Tongue (tissue), 2 donors: Measurements from ENCODE around the gene KIAA1217. TPM values are rescaled to one million over a fixed set of nuclear protein-coding genes. Genes with fewer than 3 reads are reported as not detected.

ENCODE experiments used
- DNase-seq: peaks from one replicate; pipeline ENCODE4 v3.0.0-alpha.2; 2015
- total RNA-seq: library from RNA; depleted of rRNA; stranded (reverse); fragments of >200 nt; gene quantifications from one replicate; pipeline ENCODE4 v1.2.3, GENCODE V29; 2014

The KIAA1217 gene
- total RNA-seq, 1 donor from 2014 or later, result 36.0 TPM

GRCh38 chr10:24406809-24407483 lies 198.0 kb downstream of the KIAA1217 start:
- no peak for DNase-seq

DNA sequence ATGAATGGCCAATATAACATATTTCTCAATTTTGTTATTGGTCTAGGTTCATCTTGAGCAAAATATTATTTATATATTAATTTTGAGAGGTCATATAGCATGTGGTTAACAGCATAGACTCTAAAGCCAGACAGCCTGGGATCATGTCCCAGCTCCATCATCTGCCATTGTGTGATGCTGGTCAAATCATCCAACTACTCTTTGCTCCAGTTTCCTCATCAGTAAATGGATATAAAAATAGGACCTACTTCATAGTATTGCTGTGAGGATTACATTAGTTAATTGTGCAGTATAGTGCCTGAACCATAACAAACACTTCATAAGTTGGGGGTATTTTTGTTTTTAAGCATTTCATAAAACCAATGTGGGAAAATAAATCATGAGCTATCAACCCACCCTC lies 199.0 kb downstream of the KIAA1217 start:
- DNase-seq, result no peak

DNA sequence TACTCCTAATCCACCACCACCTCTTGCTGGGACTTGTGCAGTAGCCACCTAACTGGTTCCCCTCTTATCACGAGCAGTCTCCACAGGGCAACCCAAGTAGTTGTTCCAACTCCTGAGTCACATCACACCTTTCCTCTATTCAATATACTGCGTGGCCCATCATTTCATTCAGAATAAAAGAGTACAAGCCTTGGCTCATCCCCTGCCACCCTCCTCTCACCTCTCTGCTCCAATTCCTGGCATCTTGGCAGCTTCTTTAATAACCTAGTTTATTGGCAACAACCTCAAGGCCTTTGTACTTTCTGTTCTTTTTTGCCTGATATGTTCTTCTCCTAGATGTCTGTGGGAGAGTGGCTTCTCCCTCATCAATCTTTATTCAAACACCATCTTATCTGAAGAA lies 199.4 kb downstream of the KIAA1217 start:
- no peak for DNase-seq

DNA sequence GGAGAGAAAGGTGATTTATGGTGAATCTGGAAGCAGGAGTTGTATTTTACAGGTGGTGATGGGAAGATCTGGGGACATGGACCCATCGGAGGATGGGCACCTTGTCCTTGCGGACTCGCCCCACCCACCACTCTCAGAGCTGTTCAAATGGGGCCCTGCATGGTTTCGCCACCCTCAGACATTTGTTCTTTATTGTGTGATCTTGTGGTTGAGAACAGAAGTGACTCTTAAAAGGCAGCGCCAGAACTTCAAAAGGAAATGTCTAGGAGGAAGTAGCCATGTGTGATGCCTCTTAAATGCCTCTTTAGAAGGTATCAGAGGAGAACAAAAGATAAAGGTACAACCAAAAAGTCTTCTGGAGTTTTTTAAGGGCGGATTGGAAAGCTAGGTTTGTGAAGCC lies 205.7 kb downstream of the KIAA1217 start:
- DNase-seq, result no peak

GRCh38 chr10:24415455-24416125 lies 206.7 kb downstream of the KIAA1217 start:
- peak; percentile 95 for DNase-seq

GRCh38 chr10:24416248-24416647 lies 207.3 kb downstream of the KIAA1217 start:
- DNase-seq, result no peak

- DNase-seq, result peak; percentile 26
Measured at GRCh38 chr10:24417053-24417452, 208.1 kb downstream of the KIAA1217 start.

GRCh38 chr10:24418532-24418931 lies 209.6 kb downstream of the KIAA1217 start:
- no peak for DNase-seq

- no peak for DNase-seq
Measured at GRCh38 chr10:24419066-24419465, 210.1 kb downstream of the KIAA1217 start.

GRCh38 chr10:24425151-24425550 lies 216.2 kb downstream of the KIAA1217 start:
- no peak for DNase-seq

- DNase-seq, result peak; percentile 73
Measured at GRCh38 chr10:24427678-24428409, 218.9 kb downstream of the KIAA1217 start.

- DNase-seq, result no peak
Measured at GRCh38 chr10:24428410-24428782, 219.5 kb downstream of the KIAA1217 start.

DNA sequence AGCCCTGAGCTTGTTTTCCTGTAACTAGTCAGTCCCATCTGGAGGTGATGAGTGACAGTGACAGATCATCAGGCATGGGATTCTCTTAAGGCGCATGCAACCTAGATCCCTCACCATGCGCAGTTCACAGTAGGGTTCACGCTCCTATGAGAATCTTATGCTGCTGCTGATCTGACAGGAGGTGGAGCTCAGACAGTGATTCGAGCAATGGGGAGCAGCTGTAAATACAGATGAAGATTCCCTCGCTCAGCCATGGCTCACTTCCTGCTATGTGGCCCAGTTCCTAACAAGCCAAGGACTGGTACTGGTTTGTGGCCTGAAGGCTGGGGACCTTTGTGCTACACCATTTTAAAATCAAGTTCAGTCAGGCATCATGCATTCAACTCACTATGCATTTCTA lies 221.7 kb downstream of the KIAA1217 start:
- DNase-seq, result no peak

GRCh38 chr10:24432478-24433416 lies 223.8 kb downstream of the KIAA1217 start:
- DNase-seq, result no peak

GRCh38 chr10:24433705-24434104 lies 224.8 kb downstream of the KIAA1217 start:
- no peak for DNase-seq

DNA sequence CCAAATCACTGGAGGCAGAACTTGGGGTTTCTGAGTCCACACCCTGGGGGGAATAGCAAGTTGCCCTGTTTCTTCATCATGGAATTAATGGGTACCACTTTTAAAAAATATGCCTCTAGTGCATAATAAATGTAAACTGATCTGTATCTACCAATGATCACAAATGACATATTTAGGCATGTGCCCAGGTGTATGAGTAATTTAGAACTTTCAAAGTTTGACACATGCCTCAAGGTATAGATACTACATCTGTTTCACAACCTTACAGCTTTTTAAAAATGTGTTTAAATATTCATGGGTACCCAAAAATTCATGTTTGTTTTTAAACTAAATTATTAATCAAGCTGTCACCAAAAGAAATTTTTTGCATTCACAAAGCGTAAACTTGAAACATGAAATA lies 226.0 kb downstream of the KIAA1217 start:
- DNase-seq, result no peak

- no peak for DNase-seq
Measured at GRCh38 chr10:24435374-24435773, 226.4 kb downstream of the KIAA1217 start.

DNA sequence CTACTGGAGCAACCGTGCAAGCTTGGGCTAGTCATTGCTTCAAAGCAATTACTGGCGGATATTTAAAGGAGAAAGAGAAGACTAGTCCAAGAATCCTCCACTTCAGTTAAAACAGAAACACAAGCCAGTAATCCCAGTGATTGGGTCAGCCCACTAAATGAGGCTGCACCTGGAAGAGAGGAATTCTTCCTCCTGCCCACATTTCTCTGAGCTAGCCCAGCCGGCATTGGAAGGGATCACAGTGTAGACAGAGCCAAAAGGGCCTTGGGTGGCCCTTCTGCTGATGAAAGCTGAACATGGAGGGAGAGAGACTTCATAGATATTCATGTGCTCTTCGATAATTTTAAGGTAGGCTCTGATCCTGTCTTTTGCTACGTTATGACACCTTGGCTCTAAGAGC lies 228.4 kb downstream of the KIAA1217 start:
- no peak for DNase-seq

DNA sequence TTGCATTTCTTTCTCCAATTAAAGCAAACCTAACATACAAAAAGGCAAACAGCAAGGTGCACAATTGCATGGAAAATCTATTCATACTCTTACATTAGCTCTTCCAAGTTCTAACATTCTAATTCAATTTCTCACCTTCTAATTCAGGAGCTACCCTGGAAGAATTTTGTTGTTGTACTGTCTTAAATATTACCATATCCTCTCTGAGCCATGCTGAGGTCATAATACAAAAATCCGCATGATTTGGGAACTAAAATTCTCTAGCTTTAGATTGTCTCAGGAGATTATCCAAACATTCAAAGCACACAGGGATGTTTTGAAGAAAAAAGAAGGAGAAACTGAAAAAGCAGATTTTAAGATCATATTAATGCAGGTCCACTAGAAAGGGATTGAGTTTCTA lies 229.9 kb downstream of the KIAA1217 start:
- DNase-seq, result no peak

DNA sequence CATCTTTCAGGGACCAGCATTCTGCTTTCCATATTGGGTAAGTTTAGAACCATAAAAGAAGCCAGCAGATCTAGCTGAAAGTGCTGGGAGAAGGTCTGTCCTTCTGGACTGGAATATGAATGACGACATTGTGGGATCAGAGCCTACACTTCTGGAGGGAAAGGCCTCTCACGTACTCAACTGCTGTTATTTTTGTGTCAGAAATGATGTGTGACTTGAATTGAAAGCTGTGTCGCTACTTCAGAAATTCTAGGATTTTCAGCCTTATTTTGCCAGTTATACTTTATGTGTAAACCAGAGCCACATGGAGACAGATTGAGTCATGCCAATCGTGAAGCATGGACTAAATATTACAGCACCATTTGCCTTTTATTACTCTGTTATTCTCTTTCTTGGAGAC lies 231.0 kb downstream of the KIAA1217 start:
- no peak for DNase-seq

DNA sequence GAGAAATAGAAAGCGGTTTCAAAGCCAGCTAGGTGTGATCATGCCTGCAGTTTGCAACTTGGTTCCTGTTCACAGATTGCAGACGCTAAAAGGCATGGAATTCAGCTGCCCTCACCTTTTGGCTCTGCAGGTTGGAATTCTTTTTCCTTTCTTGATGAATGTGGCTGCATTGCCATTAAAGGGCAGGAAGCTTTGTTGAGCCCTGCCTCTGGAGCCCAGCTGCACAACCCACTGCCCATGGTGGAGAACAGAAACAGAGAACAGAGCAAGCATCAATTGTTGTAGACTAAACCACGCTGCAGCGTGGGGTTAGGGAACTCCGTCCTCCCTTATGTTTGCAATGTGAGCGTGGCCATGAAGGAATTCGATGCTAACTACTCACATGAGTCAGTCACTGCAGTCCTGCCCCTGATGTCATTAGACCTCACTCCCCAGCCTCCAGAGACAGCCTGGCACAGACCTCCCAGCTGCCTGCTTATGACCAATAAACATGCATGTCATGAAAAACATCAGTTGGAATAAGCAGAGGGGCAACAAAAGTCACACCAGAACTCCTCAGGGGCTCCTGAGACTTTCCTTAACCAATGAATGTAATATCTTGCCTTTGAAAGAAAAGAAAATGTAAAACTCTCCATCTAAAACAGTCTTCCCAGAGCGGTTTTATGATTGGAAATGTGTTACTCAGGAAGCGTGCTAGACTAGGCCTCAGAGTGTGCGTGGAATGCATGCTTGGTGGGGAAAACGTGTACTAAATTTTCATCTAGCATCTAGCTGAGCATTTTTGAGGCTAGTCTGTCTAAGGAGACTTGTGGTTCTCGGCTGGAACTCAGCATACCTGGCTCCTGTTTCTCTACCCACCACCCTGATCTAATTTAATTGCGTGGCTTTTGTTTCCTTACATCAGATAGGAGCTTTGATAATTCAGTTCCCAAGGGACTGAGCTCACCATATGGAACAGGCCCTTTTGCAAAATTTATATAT lies 232.2 kb downstream of the KIAA1217 start:
- no peak for DNase-seq
